ENCODE results near the gene STX10. TPM values are rescaled to one million over a fixed set of nuclear protein-coding genes. Genes with fewer than 3 reads are reported as not detected.

The STX10 gene
- total RNA-seq, 1 donor from 2014 or later = 38.2 TPM

DNA sequence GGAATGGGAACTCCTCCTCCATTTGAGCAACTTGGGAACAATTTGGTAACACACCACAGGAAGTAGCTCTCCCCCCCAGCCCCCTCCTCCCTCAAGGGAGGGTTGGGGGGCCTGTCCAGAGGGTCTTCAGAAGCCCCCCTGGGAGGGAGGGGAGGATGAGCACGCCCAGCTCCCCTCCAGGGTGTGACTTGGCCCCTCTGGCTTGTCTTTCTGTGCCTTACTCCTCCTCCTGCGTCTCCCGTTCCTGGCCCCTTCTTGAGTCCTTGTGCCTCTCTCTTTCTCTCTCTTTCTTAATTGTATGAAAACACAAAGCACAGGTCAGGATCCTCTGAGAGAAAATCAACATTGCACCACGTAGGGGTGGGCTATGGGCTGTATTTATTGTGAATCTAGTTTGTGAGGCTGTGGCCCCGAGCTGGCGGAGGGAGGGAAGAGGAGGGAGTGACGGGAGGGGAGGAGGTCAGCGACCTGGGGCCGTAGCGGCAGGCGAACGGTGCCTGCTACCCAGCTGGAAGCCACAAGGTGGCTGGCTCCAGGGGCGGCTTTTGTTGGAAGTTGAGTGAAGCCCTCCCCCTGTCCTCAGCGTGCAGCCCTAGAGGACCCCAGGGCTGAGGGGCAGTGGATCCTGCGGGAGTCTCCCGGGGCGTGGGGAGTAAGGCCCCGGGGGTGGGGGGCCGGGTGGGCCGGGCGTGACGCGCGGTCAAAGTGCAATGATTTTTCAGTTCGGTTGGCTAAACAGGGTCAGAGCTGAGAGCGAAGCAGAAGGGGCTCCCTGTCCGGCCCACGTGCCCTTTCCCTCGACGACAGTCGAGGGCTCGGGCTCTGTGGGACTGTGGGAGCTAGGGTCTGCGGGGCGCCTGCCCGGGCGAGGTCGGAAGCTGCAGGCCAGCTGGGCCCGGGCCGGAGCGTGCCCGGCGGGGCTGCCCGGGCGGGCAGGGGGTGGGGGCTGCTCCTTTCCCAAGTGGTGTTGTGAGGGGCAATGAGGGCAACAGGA, 53.9 kb downstream of the STX10 start:
- intact Hi-C loops (cut with DNase I) = loop anchor here (2.0 kb wide), 1 partner anchor 113 kb away; no protein-coding TSS in a partner anchor
- peak; percentile 0 for ATAC-seq (ENCODE audit: poor library complexity)
- DNase-seq = no peak

DNA sequence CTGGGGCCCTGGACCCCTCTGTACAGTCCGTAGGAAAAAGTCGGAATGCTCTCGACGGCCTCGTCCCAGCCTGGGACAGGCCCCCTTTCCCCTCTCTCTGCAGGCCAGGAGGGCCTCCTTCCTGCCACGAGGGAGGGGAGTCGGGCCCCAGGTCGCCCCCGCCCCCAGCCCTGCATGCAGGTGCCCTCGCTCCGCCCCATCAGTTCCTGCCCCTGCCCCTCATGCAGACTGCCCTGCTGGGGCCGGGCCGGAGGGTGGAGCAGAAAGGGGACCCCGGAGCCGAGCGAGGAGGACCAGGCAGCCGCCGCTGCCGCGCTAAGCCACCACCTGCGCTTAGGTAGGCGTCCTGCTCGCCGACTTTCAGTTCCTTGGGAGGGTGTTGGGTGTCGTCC, 54.8 kb downstream of the STX10 start:
- no peak for ATAC-seq (ENCODE audit: poor library complexity)
- intact Hi-C loops (cut with DNase I) = loop anchor here (2.0 kb wide), 1 partner anchor 113 kb away; no protein-coding TSS in a partner anchor
- DNase-seq = no peak

DNA sequence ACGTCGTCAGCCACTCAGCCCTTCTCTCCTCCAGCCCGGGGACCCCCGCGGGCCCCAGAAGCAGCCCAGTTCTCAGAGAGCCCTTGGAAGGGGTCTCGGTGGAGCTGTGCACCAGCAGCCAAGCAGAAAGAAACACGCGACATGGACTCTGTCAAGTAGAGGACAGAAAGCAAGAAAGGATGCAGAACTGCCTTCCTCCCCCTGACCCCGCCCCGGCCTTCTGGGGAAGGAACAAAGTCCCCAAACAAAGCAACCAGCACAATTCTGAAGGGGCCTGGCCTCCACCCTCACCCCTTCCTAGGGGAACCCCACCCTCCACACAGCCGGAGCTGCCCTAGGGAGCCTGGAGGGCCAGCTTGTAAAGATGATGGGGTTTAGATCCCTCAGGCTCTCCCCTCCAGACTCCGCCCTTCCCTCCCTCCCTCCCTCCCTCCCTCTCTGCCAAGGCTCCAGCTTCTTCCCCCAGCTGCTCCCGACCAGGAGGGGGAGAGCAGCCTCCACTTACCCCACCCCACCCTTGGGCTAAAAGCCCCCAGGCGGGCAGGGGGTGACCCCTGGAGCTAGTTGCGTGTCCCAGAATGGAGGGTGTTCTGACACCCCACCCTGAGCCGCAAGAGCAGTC, 55.3 kb downstream of the STX10 start:
- intact Hi-C loops (cut with DNase I) = loop anchor here (2.0 kb wide), 1 partner anchor 112 kb away; no protein-coding TSS in a partner anchor
- DNase-seq (no peak), ATAC-seq (ENCODE audit: poor library complexity) (no peak)

DNA sequence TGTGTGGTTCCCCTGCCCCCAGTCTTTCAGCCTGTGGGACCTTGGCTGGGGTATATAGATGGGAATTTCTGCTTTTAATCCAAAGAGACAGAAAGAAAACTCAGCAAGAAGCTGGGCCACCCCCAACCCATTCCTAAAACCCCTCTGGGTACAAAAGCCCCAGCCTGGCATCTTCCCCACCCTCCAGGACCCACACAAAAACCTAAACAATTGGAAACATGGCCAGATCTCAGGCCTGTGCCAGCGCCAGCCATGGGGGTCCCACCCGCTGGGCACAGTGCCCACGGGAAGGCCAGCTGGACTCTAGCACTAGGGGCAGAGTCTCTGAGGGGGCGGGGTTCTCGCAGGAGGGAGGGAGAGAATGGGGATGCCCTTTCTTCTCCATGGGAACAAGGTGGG, 56.1 kb downstream of the STX10 start:
- DNase-seq = no peak
- no peak for ATAC-seq (ENCODE audit: poor library complexity)
- intact Hi-C loops (cut with DNase I) = loop anchor here (2.0 kb wide), 1 partner anchor 111 kb away; no protein-coding TSS in a partner anchor

Other genes with a start within 250 kb of the STX10 start
- not detected for gene SYCE2, start 231.1 kb downstream of the STX10 start, total RNA-seq
- 34.6 TPM for gene FARSA, start 216.7 kb downstream of the STX10 start, total RNA-seq
- 378 TPM for gene CALR, start 211.8 kb downstream of the STX10 start, total RNA-seq
- 174 TPM for gene RAD23A, start 204.5 kb downstream of the STX10 start, total RNA-seq
- gene GADD45GIP1, start 193.2 kb downstream of the STX10 start, total RNA-seq = 31.1 TPM
- 9.1 TPM for gene DAND5, start 180.8 kb downstream of the STX10 start, total RNA-seq
- gene NFIX, start 154.9 kb downstream of the STX10 start, total RNA-seq = 160 TPM
- gene LYL1, start 47.5 kb downstream of the STX10 start, total RNA-seq = 7.2 TPM
- gene TRMT1, start 33.6 kb downstream of the STX10 start, total RNA-seq = 18.4 TPM
- gene NACC1, start 32.1 kb downstream of the STX10 start, total RNA-seq = 44.6 TPM
- 17.7 TPM for gene IER2, start within 50 bp of the STX10 start, total RNA-seq

All from Right ventricle myocardium superior (tissue), 1 donor.